H1 (cell line): ENCODE data around the gene IL18BP. TPM values are rescaled to one million over a fixed set of nuclear protein-coding genes. Genes with fewer than 3 reads are reported as not detected.

Experiments used
- polyA plus RNA-seq, 7 experiments: library from polyadenylated mRNA; depleted of rRNA in 3 of 7; stranded (reverse) in 5 of 7; unstranded in 2 of 7; fragments of >200 nt in 5 of 7; fragments of 200-250 nt in 2 of 7; gene quantifications; 1 replicate in 5 of 7; 2 replicates in 1 of 7; 4 replicates in 1 of 7; pipeline versions ENCODE4 v1.2.1 to v1.2.3, GENCODE V29; 2011 to 2013; ENCODE audit warnings: missing spikeins in 2 of 7, mixed read lengths in 2 of 7
- small RNA-seq: library from polyadenylated mRNA; stranded (forward); fragments of <200 nt; extraction: miRNeasy Mini kit (QIAGEN cat#:217004); gene quantifications from one replicate; pipeline ENCODE3, GENCODE V24; 2013; ENCODE audit not compliant: insufficient read depth
- total RNA-seq: library from RNA; stranded (reverse); fragmentation: NEBNext Ultra II Directional; extraction: Animal tissue kit (Norgen Biotek cat#: 25700); gene quantifications from 2 replicates; pipeline ENCODE4 v1.2.1, GENCODE V29; 2021

Gene IL18BP
- total and polyA plus RNA-seq, 2 of the 8 experiments (the other 6 are each of a cell fraction or from before 2014, with no cell fraction given): 9.8 to 17.0 TPM

Small RNAs within 50 kb of the gene (small RNA-seq; reads per million reads assigned to genes)
- not detected for gene RNU6-72P

Other genes starting within 250 kb of the IL18BP start
- gene DEFB108B, start 165.7 kb upstream of the IL18BP start, total RNA-seq: not detected in 2 replicates
- gene DEFB108B, start 165.7 kb upstream of the IL18BP start, polyA plus RNA-seq (2011; rRNA removed): not detected in 2 replicates
- gene DEFB131B, start 120.5 kb upstream of the IL18BP start, total RNA-seq: not detected in 2 replicates
- not detected in 2 replicates for gene DEFB131B, start 120.5 kb upstream of the IL18BP start, polyA plus RNA-seq (2011; rRNA removed)
- 7.5 and 10.2 TPM in 2 replicates for gene XNDC1N, start 70.3 kb upstream of the IL18BP start, total RNA-seq
- gene XNDC1N, start 70.3 kb upstream of the IL18BP start, polyA plus RNA-seq (2011; rRNA removed): 4.4 and 5.8 TPM in 2 replicates
- 37.2 and 39.7 TPM in 2 replicates for gene RNF121, start 69.9 kb upstream of the IL18BP start, total RNA-seq
- gene RNF121, start 69.9 kb upstream of the IL18BP start, polyA plus RNA-seq (2011; rRNA removed): 51.6 and 56.5 TPM in 2 replicates
- gene NUMA1, start 81.6 kb downstream of the IL18BP start, total RNA-seq: 107 and 108 TPM in 2 replicates
- gene NUMA1, start 81.6 kb downstream of the IL18BP start, polyA plus RNA-seq (2011; rRNA removed): 101 and 137 TPM in 2 replicates
- 6.8 and 7.9 TPM in 2 replicates for gene LRRC51, start 81.9 kb downstream of the IL18BP start, total RNA-seq
- gene LRRC51, start 81.9 kb downstream of the IL18BP start, polyA plus RNA-seq (2011; rRNA removed): 6.0 and 7.7 TPM in 2 replicates
- gene LAMTOR1, start 104.4 kb downstream of the IL18BP start, total RNA-seq: 81.0 and 82.1 TPM in 2 replicates
- gene LAMTOR1, start 104.4 kb downstream of the IL18BP start, polyA plus RNA-seq (2011; rRNA removed): 160 and 164 TPM in 2 replicates
- gene TOMT, start 107.0 kb downstream of the IL18BP start, total RNA-seq: not detected in 2 replicates
- gene TOMT, start 107.0 kb downstream of the IL18BP start, polyA plus RNA-seq (2011; rRNA removed): 0.11 TPM in 1 of 2 replicates, not detected in the other
- gene ANAPC15, start 113.8 kb downstream of the IL18BP start, total RNA-seq: 70.0 and 74.9 TPM in 2 replicates
- 66.2 and 70.4 TPM in 2 replicates for gene ANAPC15, start 113.8 kb downstream of the IL18BP start, polyA plus RNA-seq (2011; rRNA removed)
- not detected in 2 replicates for gene FOLR3, start 136.8 kb downstream of the IL18BP start, total RNA-seq
- not detected in 2 replicates for gene FOLR3, start 136.8 kb downstream of the IL18BP start, polyA plus RNA-seq (2011; rRNA removed)
- 0.55 TPM in 1 of 2 replicates, not detected in the other for gene FOLR1, start 193.2 kb downstream of the IL18BP start, total RNA-seq
- gene FOLR1, start 193.2 kb downstream of the IL18BP start, polyA plus RNA-seq (2011; rRNA removed): 1.3 and 1.9 TPM in 2 replicates
- gene FOLR2, start 217.9 kb downstream of the IL18BP start, total RNA-seq: not detected in 2 replicates
- not detected in 2 replicates for gene FOLR2, start 217.9 kb downstream of the IL18BP start, polyA plus RNA-seq (2011; rRNA removed)
- 79.1 and 79.5 TPM in 2 replicates for gene INPPL1, start 225.9 kb downstream of the IL18BP start, total RNA-seq
- 54.5 and 91.4 TPM in 2 replicates for gene INPPL1, start 225.9 kb downstream of the IL18BP start, polyA plus RNA-seq (2011; rRNA removed)
- 0.19 TPM in 1 of 2 replicates, not detected in the other for gene PHOX2A, start 245.3 kb downstream of the IL18BP start, total RNA-seq
- gene PHOX2A, start 245.3 kb downstream of the IL18BP start, polyA plus RNA-seq (2011; rRNA removed): 0.67 and 0.94 TPM in 2 replicates